HepG2 (cell line): ENCODE data around the gene GRB7. TPM values are rescaled to one million over a fixed set of nuclear protein-coding genes. Genes with fewer than 3 reads are reported as not detected.
A peak's percentile ranks its signal among the peaks of the same experiment; 100 is the strongest.

Experiments
- ARHGAP35 ChIP-seq: sonication (generic); formaldehyde crosslinking; IDR thresholded peaks from 2 replicates; pipeline ENCODE4 v1.9.0; 2022; ENCODE audit warnings: mild to moderate bottlenecking, inconsistent platforms, moderate library complexity, missing genetic modification reagents, borderline replicate concordance
- EZH2 ChIP-seq: conservative IDR thresholded peaks from 2 replicates; pipeline ENCODE4 v1.6.1; 2012; ENCODE audit warnings: mild to moderate bottlenecking, low read depth, low read length, moderate library complexity
- FIP1L1 ChIP-seq: fragments of 200-400 bp; formaldehyde crosslinking; IDR thresholded peaks from 2 replicates; pipeline ENCODE4 v1.6.1; 2018; ENCODE audit warnings: low read depth, mild to moderate bottlenecking, low read length, moderate library complexity, borderline replicate concordance; ENCODE audit not compliant: insufficient read depth
- HNRNPLL ChIP-seq: fragments of 200-400 bp; formaldehyde crosslinking; IDR thresholded peaks from 2 replicates; pipeline ENCODE4 v1.6.1; 2017; ENCODE audit warnings: mild to moderate bottlenecking, low read depth, low read length; ENCODE audit not compliant: poor library complexity, severe bottlenecking
- MZF1 ChIP-seq: sonication (generic); formaldehyde crosslinking; IDR thresholded peaks from 2 replicates; pipeline ENCODE4 v1.8.1; 2023; ENCODE audit warnings: mild to moderate bottlenecking, missing genetic modification reagents, borderline replicate concordance
- SETDB1 ChIP-seq: sonication (generic); formaldehyde crosslinking; IDR thresholded peaks from 2 replicates; pipeline ENCODE4 v1.5.1; 2020; ENCODE audit warnings: missing genetic modification reagents, mild to moderate bottlenecking, borderline replicate concordance
- SMYD3 ChIP-seq: sonication (generic); formaldehyde crosslinking; IDR thresholded peaks from 2 replicates; pipeline ENCODE4 v1.8.1; 2023; ENCODE audit warnings: mild to moderate bottlenecking, missing genetic modification reagents
- ZFP37 ChIP-seq: sonication (generic); formaldehyde crosslinking; IDR thresholded peaks from 2 replicates; pipeline ENCODE4 v1.4.0; 2020; ENCODE audit warnings: missing genetic modification reagents, borderline replicate concordance
- ZNF207 ChIP-seq: fragments of 450-650 bp; IDR thresholded peaks from 2 replicates; pipeline ENCODE4 v1.6.1; 2016; ENCODE audit warnings: antibody characterized with exemption, borderline replicate concordance
- ZNF383 ChIP-seq: sonication (generic); formaldehyde crosslinking; IDR thresholded peaks from 2 replicates; pipeline ENCODE4 v1.4.0; 2020; ENCODE audit warnings: missing genetic modification reagents, mild to moderate bottlenecking, borderline replicate concordance
- ZNF563 ChIP-seq: sonication (generic); formaldehyde crosslinking; IDR thresholded peaks from 2 replicates; pipeline ENCODE4 v1.8.0; 2022; ENCODE audit warnings: mild to moderate bottlenecking, moderate library complexity, missing genetic modification reagents
- ZNF644 ChIP-seq: IDR thresholded peaks from 2 replicates; pipeline ENCODE4 v1.6.1; 2016; ENCODE audit warnings: low read depth
- ZNF737 ChIP-seq: sonication (generic); formaldehyde crosslinking; IDR thresholded peaks from 2 replicates; pipeline ENCODE4 v1.5.0; 2020; ENCODE audit warnings: missing genetic modification reagents, mild to moderate bottlenecking, borderline replicate concordance
- ZNF75D ChIP-seq: sonication (generic); formaldehyde crosslinking; IDR thresholded peaks from 2 replicates; pipeline ENCODE4 v1.8.1; 2023; ENCODE audit warnings: missing genetic modification reagents, mild to moderate bottlenecking, borderline replicate concordance
- polyA plus RNA-seq, 8 experiments: library from polyadenylated mRNA; depleted of rRNA in 3 of 8; stranded (reverse) in 7 of 8; unstranded in 1 of 8; fragments of >200 nt; fragmentation: Illumina TruSeq in 4 of 8; extraction: Trizol in 4 of 8; gene quantifications; 2 replicates each; pipeline versions ENCODE4 v1.2.1 to v1.2.3, GENCODE V29; 2011 to 2016; ENCODE audit warnings: low read depth in 4 of 8, missing spikeins in 1 of 8, mixed read lengths in 1 of 8; ENCODE audit not compliant: insufficient read depth in 1 of 8
- total RNA-seq, 5 experiments: library from RNA; depleted of rRNA; stranded (reverse); fragments of >200 nt; fragmentation: Illumina TruSeq; extraction: Trizol; gene quantifications; 2 replicates each; pipeline ENCODE4 v1.2.3, GENCODE V29; 2016; ENCODE audit warnings: low read depth in 1 of 5
- TF ChIP-seq, protein P1 (sequence below): sonication (generic); formaldehyde crosslinking; IDR thresholded peaks from 2 replicates; pipeline ENCODE4 v1.4.0; 2020; ENCODE audit warnings: mild to moderate bottlenecking, missing genetic modification reagents
- TF ChIP-seq, protein P2 (sequence below), 2 experiments: sonication (generic) in 1 of 2; formaldehyde crosslinking in 1 of 2; IDR thresholded peaks; 2 replicates each; pipeline versions ENCODE4 v1.4.0 to v1.6.1; 2016 to 2020; ENCODE audit warnings: borderline replicate concordance in 1 of 2, low read depth in 1 of 2, mild to moderate bottlenecking in 1 of 2, missing genetic modification reagents in 1 of 2
- TF ChIP-seq, protein P3 (sequence below): IDR thresholded peaks from 2 replicates; pipeline ENCODE4 v1.6.1; 2012; ENCODE audit warnings: low read depth, low read length, improper control_type of control experiment

The GRB7 gene
- total and polyA plus RNA-seq, 2 of the 13 experiments (the other 11 are each of a cell fraction or from before 2014, with no cell fraction given), result 60.2 to 77.7 TPM

DNA sequence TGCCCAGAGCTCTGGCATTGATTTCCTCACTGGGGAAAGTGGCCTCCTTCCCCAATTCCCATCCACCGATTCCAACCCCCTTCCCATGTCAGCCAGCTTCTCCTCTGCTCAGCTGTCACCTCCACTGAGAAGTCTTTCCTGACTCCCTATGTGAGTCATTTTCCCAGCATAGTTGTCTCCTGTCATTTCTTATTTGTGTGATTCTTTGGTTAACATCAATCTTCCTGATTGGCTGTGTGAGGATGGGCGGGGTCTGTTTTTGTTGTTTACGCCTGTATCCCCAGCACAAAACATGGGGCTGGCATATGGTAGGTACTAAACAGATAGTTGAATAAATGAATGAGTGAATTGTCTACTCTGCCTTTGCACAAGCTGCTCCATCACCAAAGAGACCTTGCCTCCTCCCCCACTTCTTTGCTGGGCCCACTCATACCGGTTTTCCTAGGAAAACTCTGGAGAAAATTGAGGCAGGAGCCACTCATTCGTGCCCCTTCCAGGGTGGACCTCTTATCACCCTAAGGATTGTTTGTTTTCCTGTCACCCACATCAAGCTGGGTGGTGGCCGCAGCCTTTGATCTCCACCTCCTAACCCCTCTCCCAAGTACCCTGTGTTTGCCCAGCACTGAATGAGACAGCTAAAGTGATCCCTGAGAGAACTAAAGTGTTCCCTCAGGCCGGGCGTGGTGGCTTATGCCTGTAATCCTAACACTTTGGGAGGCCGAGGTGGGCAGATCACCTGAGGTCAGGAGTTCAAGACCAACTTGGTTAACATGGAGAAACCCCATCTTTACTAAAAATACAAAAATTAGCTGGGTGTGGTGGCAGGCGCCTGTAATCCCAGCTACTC, 1.2 kb upstream of the GRB7 start (continued):
- TF ChIP-seq EZH2 (no peak), ZNF737 (CRISPR knock-in tag) (no peak), SETDB1 (CRISPR knock-in tag) (no peak), ZNF383 (CRISPR knock-in tag) (no peak), ZNF207 (no peak), ARHGAP35 (CRISPR knock-in tag) (no peak), MZF1 (CRISPR knock-in tag) (no peak), SMYD3 (CRISPR knock-in tag) (peak; percentile 15; the same call in 1 of the 2 replicates), ZNF644 (no peak), FIP1L1 (no peak), HNRNPLL (no peak), ZFP37 (CRISPR knock-in tag) (no peak), ZNF75D (peak; percentile 36; the same call in 1 of the 2 replicates), ZNF563 (no peak; the same call in 1 of the 2 replicates)
- TF ChIP-seq, protein P1, sequence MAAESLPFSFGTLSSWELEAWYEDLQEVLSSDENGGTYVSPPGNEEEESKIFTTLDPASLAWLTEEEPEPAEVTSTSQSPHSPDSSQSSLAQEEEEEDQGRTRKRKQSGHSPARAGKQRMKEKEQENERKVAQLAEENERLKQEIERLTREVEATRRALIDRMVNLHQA, result no peak
- TF ChIP-seq, protein P2, sequence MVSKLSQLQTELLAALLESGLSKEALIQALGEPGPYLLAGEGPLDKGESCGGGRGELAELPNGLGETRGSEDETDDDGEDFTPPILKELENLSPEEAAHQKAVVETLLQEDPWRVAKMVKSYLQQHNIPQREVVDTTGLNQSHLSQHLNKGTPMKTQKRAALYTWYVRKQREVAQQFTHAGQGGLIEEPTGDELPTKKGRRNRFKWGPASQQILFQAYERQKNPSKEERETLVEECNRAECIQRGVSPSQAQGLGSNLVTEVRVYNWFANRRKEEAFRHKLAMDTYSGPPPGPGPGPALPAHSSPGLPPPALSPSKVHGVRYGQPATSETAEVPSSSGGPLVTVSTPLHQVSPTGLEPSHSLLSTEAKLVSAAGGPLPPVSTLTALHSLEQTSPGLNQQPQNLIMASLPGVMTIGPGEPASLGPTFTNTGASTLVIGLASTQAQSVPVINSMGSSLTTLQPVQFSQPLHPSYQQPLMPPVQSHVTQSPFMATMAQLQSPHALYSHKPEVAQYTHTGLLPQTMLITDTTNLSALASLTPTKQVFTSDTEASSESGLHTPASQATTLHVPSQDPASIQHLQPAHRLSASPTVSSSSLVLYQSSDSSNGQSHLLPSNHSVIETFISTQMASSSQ (IDR thresholded peaks at IDR 0.05; ENCODE audit: low read depth), result peak; percentile 76
- TF ChIP-seq, protein P2 (CRISPR knock-in tag; IDR thresholded peaks at IDR 0.05; ENCODE audit: borderline replicate concordance), result peak; percentile 51; the same call in 1 of the 2 replicates
- TF ChIP-seq, protein P3, sequence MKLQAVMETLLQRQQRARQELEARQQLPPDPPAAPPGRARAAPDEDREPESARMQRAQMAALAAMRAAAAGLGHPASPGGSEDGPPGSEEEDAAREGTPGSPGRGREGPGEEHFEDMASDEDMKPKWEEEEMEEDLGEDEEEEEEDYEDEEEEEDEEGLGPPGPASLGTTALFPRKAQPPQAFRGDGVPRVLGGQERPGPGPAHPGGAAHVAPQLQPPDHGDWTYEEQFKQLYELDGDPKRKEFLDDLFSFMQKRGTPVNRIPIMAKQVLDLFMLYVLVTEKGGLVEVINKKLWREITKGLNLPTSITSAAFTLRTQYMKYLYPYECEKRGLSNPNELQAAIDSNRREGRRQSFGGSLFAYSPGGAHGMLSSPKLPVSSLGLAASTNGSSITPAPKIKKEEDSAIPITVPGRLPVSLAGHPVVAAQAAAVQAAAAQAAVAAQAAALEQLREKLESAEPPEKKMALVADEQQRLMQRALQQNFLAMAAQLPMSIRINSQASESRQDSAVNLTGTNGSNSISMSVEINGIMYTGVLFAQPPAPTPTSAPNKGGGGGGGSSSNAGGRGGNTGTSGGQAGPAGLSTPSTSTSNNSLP, result no peak
